ENCODE results near the gene FAM168A. TPM values are rescaled to one million over a fixed set of nuclear protein-coding genes. Genes with fewer than 3 reads are reported as not detected.

Gene FAM168A
- total and polyA plus RNA-seq, 10 of the 15 experiments (the other 5 are each of a cell fraction or from before 2014, with no cell fraction given), result 1.7 to 20.0 (median 10.0) TPM

GRCh38 chr11:73398132-73398526 lies 199.8 kb downstream of the FAM168A start:
- H3K4me1 ChIP-seq (ENCODE audit: control insufficient read depth, insufficient read depth, low read length), result no peaks in the 10 kb centered on the region
- no peaks in the 10 kb centered on the region for H3K27me3 ChIP-seq (replicated peaks in 1 of 2; ENCODE audit: control insufficient read depth in 2 of 2, insufficient read depth in 2 of 2, low read length in 1 of 2)
- no peak overlapping the region for H3K4me2 ChIP-seq (ENCODE audit: control insufficient read depth, insufficient read depth)
- no peak overlapping the region for H3K27ac ChIP-seq (ENCODE audit: control insufficient read depth, insufficient read depth)
- H3K4me3 ChIP-seq, result no peak overlapping the region
- no peaks in the 10 kb centered on the region for H3K9me3 ChIP-seq (replicated peaks; ENCODE audit: control insufficient read depth, insufficient read depth, low read length)
- peaks cover 26 to 39% of the 10 kb centered on the region in 2 experiments for H3K36me3 ChIP-seq (ENCODE audit: control insufficient read depth in 2 of 2, insufficient read depth in 2 of 2, low read length in 1 of 2)
- H4K20me1 ChIP-seq (ENCODE audit: control insufficient read depth, insufficient read depth), result no peaks in the 10 kb centered on the region
- no peaks in the 10 kb centered on the region for H3K79me2 ChIP-seq (ENCODE audit: control insufficient read depth, insufficient read depth, low read length)
- POLR2A ChIA-PET, result no interaction called here
- no peak for TF ChIP-seq RFX5 (IDR thresholded peaks at IDR 0.05; ENCODE audit: low read depth, low read length)
- TF ChIP-seq, protein P1, sequence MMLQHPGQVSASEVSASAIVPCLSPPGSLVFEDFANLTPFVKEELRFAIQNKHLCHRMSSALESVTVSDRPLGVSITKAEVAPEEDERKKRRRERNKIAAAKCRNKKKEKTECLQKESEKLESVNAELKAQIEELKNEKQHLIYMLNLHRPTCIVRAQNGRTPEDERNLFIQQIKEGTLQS (IDR thresholded peaks at IDR 0.05; ENCODE audit: borderline replicate concordance, extremely low read depth, low read depth, low read length), result no peak
- no peak for TF ChIP-seq MYC (IDR thresholded peaks at IDR 0.05; ENCODE audit: insufficient read depth, insufficient read length, insufficient replicate concordance, low read length, severe bottlenecking)
- no peak for TF ChIP-seq SMARCA5 (IDR thresholded peaks at IDR 0.05)
- no peak for TF ChIP-seq PML (IDR thresholded peaks at IDR 0.05; ENCODE audit: low read length)
- no peak for TF ChIP-seq ZNF592 (IDR thresholded peaks at IDR 0.05)
- 0 out of 2 replicates have a peak, but pooled peaks have one; percentile 7 for TF ChIP-seq POLR2AphosphoS5 (IDR thresholded peaks at IDR 0.05; ENCODE audit: low read length)
- H2AFZ ChIP-seq (ENCODE audit: control insufficient read depth, low read depth, low read length), result no peak overlapping the region
- SMC1A ChIA-PET (ENCODE audit: uncharacterized antibody, unreplicated experiment), result interaction anchor here (3.8 kb wide), 1 partner anchor 47 kb away, joined by 19 read pairs; no protein-coding TSS in a partner anchor
- in situ Hi-C loops (cut with MboI) (no loop called here), intact Hi-C loops (cut with micrococcal nuclease; ENCODE audit: unreplicated experiment) (no loop called here)
- ATAC-seq (no peak; the same call in 2 of the 3 replicates), FAIRE-seq (no peak), DNase-seq (ENCODE audit: low read depth, low spot score) (no peak)
- no peak overlapping the region for H3K9ac ChIP-seq (ENCODE audit: control insufficient read depth, insufficient read depth, low read length)
- BruUV-seq (replicated peaks), result no TSS peak
- WGBS (ENCODE audit: insufficient coverage, insufficient replicate concordance, low lambda C conversion rate, missing lambda C conversion rate), result 90% methylated on average over 5 of the region's 5 CpGs
- RAD21 ChIA-PET (ENCODE audit: unreplicated experiment), result interaction anchor here (1.7 kb wide), 1 partner anchor 262 kb away, joined by 7 read pairs; no protein-coding TSS in a partner anchor
- CTCF ChIA-PET, result interaction anchor here (25.6 kb wide), 1 partner anchor 44 kb away, joined by 400 read pairs; no protein-coding TSS in a partner anchor
